Naive B cell (primary cell): ENCODE measurements around the gene GREB1. TPM values are rescaled to one million over a fixed set of nuclear protein-coding genes. Genes with fewer than 3 reads are reported as not detected.

Source experiments
- ATAC-seq, 2 donors: fragments of 150-1000 bp; cut with Tn5 transposase; 2 replicates each; pipeline ENCODE4 v1.10.0; 2021; ENCODE audit warnings: low read depth in 2 of 2, mild to moderate bottlenecking in 2 of 2, moderate library complexity in 2 of 2
- DNase-seq: peaks from one replicate; pipeline ENCODE4 v3.0.0; 2022
- H3K27ac Mint-ChIP-seq, 6 donors: one replicate each; pipeline ENCODE4 v1.8.0; 2020 to 2022; ENCODE audit warnings: mild to moderate bottlenecking in 6 of 6, mixed read lengths in 6 of 6, moderate library complexity in 5 of 6, inconsistent platforms in 2 of 6
- H3K27me3 Mint-ChIP-seq, 3 donors: one replicate each; pipeline ENCODE4 v1.8.0; 2021 to 2022; ENCODE audit warnings: mixed read lengths in 3 of 3, mild to moderate bottlenecking in 1 of 3
- H3K36me3 Mint-ChIP-seq, 2 donors: one replicate each; pipeline ENCODE4 v1.8.0; 2020 to 2022; ENCODE audit warnings: mixed read lengths in 2 of 2, inconsistent platforms in 1 of 2, mild to moderate bottlenecking in 1 of 2
- H3K4me1 Mint-ChIP-seq, 3 donors: one replicate each; pipeline ENCODE4 v1.8.0; 2020 to 2022; ENCODE audit warnings: mixed read lengths in 3 of 3, inconsistent platforms in 1 of 3, mild to moderate bottlenecking in 1 of 3, moderate library complexity in 1 of 3
- H3K4me3 Mint-ChIP-seq, 8 donors: one replicate each; pipeline ENCODE4 v1.8.0; 2020 to 2022; ENCODE audit warnings: mild to moderate bottlenecking in 8 of 8, mixed read lengths in 8 of 8, moderate library complexity in 8 of 8, inconsistent platforms in 2 of 8
- H3K9me3 Mint-ChIP-seq, 7 donors: one replicate each; pipeline ENCODE4 v1.8.0; 2020 to 2022; ENCODE audit warnings: mixed read lengths in 7 of 7, mild to moderate bottlenecking in 5 of 7, inconsistent platforms in 2 of 7, moderate library complexity in 1 of 7
- polyA plus RNA-seq, 6 donors: library from polyadenylated mRNA; unstranded; fragments of 300-500 nt; fragmentation: Illumina TruSeq; gene quantifications; one replicate each; pipeline ENCODE4 v1.2.3, GENCODE V29; 2021; ENCODE audit warnings: low read depth in 6 of 6

The GREB1 gene
- polyA plus RNA-seq, 6 donors from 2014 or later: not detected

- Mint-ChIP-seq H3K9me3 (no peaks in the 10 kb centered on the region), H3K4me3 (no peak overlapping the region), H3K27me3 (peaks cover 14 to 37% (median 28%) of the 10 kb centered on the region in 3 donors), H3K36me3 (no peaks in the 10 kb centered on the region), H3K27ac (no peak overlapping the region), H3K4me1 (no peaks in the 10 kb centered on the region)
- no peak for ATAC-seq
- DNase-seq: no peak
Measured at GRCh38 chr2:11646530-11646929, 112.7 kb downstream of the GREB1 start.

- no peak overlapping the region for H3K4me3 Mint-ChIP-seq
- ATAC-seq (no peak), DNase-seq (no peak)
- no peak overlapping the region for H3K27ac Mint-ChIP-seq
- no peaks in the 10 kb centered on the region for H3K4me1 Mint-ChIP-seq
- H3K27me3 Mint-ChIP-seq: peaks cover 12 to 35% (median 28%) of the 10 kb centered on the region in 3 donors
- H3K9me3 Mint-ChIP-seq: no peaks in the 10 kb centered on the region
- no peaks in the 10 kb centered on the region for H3K36me3 Mint-ChIP-seq
Measured at GRCh38 chr2:11647834-11648600, 114.2 kb downstream of the GREB1 start.

- Mint-ChIP-seq H3K9me3 (no peaks in the 10 kb centered on the region), H3K4me1 (no peaks in the 10 kb centered on the region), H3K36me3 (no peaks in the 10 kb centered on the region), H3K4me3 (no peak overlapping the region), H3K27me3 (peaks cover 14 to 28% (median 26%) of the 10 kb centered on the region in 3 donors), H3K27ac (no peak overlapping the region)
- DNase-seq (no peak), ATAC-seq (no peak)
Measured at GRCh38 chr2:11649093-11649492, 115.2 kb downstream of the GREB1 start.

DNA sequence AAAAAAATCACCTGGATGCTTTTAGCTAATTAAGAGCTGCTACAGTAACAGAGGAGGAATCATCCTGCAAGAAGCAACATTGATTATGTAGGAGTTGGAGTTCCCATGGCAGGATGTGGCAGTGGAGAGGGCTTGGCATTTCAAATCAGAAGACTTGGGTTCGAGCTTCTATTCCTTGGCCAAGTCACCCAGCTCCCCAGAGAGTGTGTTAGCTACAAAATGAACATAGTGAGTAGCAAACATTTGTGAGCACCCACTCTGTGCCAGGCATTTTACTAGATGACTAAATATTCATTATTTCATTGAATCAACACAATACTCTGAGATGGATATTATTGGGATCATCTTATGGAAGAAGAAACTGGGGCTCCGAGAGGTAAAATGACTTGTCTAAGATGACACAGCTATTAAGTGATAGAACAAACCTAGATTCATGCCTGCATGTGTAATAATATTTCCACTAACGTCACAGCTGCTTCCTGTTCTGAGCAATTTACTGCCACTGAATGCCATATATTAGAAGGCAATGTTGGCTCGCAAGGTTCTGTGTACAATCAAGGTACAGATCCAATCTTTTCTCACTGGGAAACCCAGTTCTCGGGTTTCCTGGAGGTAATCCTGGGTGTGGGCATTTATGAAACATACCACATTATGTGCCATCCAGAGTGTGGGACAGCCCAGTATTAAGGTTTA, 118.2 kb downstream of the GREB1 start:
- DNase-seq: no peak

GRCh38 chr2:11652553-11652952, 118.7 kb downstream of the GREB1 start:
- H3K9me3 Mint-ChIP-seq: no peaks in the 10 kb centered on the region
- no peaks in the 10 kb centered on the region for H3K4me1 Mint-ChIP-seq
- DNase-seq (no peak), ATAC-seq (no peak)
- H3K4me3 Mint-ChIP-seq: no peak overlapping the region
- H3K36me3 Mint-ChIP-seq: no peaks in the 10 kb centered on the region
- peaks cover 19 to 43% (median 35%) of the 10 kb centered on the region in 3 donors for H3K27me3 Mint-ChIP-seq
- no peak overlapping the region for H3K27ac Mint-ChIP-seq

More for the DNA sequence above, 118.2 kb downstream of the GREB1 start:
- H3K27ac Mint-ChIP-seq: no peak overlapping the region
- peaks cover 15 to 38% (median 29%) of the 10 kb centered on the region in 3 donors for H3K27me3 Mint-ChIP-seq
- ATAC-seq: no peak
- H3K36me3 Mint-ChIP-seq: no peaks in the 10 kb centered on the region
- H3K4me3 Mint-ChIP-seq: no peak overlapping the region
- H3K4me1 Mint-ChIP-seq: no peaks in the 10 kb centered on the region
- H3K9me3 Mint-ChIP-seq: no peaks in the 10 kb centered on the region

GRCh38 chr2:11655495-11655894, 121.7 kb downstream of the GREB1 start:
- no peaks in the 10 kb centered on the region for H3K36me3 Mint-ChIP-seq
- DNase-seq (no peak), ATAC-seq (no peak)
- H3K9me3 Mint-ChIP-seq: no peaks in the 10 kb centered on the region
- no peak overlapping the region for H3K4me3 Mint-ChIP-seq
- H3K27ac Mint-ChIP-seq: no peak overlapping the region
- no peaks in the 10 kb centered on the region for H3K4me1 Mint-ChIP-seq
- H3K27me3 Mint-ChIP-seq: peaks cover 25 to 53% (median 33%) of the 10 kb centered on the region in 3 donors

DNA sequence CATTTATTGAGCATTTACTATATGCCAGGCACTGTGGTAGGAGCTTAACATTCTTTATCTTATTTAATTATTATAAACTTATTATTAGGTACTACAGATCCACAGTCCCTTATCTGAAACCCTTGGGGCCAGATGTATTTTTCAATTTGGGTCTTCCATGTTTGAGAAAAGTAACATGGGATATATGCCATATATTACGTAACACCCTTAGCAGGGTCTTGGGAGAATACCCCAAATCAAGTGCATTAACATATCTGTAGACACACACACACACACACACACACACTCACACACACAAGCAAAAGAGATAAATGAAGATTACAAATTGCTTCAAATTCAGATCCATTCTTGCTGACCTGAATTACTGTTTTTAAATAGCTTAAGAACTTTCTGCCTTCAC, 122.4 kb downstream of the GREB1 start:
- H3K9me3 Mint-ChIP-seq: peaks cover 0 to 4% (median 0%) of the 10 kb centered on the region in 7 donors
- no peak for ATAC-seq
- H3K27ac Mint-ChIP-seq: no peak overlapping the region
- peaks cover 33 to 56% (median 35%) of the 10 kb centered on the region in 3 donors for H3K27me3 Mint-ChIP-seq
- no peak for DNase-seq
- H3K4me3 Mint-ChIP-seq: no peak overlapping the region
- H3K36me3 Mint-ChIP-seq: no peaks in the 10 kb centered on the region
- no peaks in the 10 kb centered on the region for H3K4me1 Mint-ChIP-seq

DNA sequence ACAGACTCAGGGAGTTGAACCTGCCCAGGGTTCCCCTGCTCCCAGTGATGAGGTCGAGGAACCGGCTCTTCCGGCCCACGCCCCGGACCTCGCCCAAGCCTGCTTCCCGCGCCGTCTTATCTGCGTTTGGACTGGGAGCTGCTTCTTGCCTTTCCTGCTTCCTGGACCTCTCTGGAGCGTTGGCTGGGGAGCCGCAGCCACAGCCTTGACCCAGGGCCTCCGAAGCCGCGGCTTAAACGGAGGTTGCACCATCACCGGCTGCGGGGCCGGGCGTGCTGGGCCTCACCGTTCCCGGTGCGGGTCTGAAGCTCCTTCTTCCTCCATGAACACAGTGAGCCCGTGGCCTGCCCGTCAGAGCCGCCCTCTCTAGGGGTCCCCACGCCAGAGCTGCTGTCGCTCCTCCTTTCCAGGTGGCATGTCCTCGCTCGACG, 122.8 kb downstream of the GREB1 start:
- no peaks in the 10 kb centered on the region for H3K36me3 Mint-ChIP-seq
- DNase-seq (no peak), ATAC-seq (no peak)
- H3K4me3 Mint-ChIP-seq: no peak overlapping the region
- no peak overlapping the region for H3K27ac Mint-ChIP-seq
- H3K4me1 Mint-ChIP-seq: no peaks in the 10 kb centered on the region
- H3K9me3 Mint-ChIP-seq: peaks cover 0 to 6% (median 0%) of the 10 kb centered on the region in 7 donors
- peaks cover 35 to 56% (median 38%) of the 10 kb centered on the region in 3 donors for H3K27me3 Mint-ChIP-seq

- H3K27ac Mint-ChIP-seq: no peak overlapping the region
- H3K9me3 Mint-ChIP-seq: peaks cover 3 to 10% (median 3%) of the 10 kb centered on the region in 7 donors
- ATAC-seq (no peak), DNase-seq (no peak)
- no peak overlapping the region for H3K4me3 Mint-ChIP-seq
- peaks cover 35 to 61% (median 43%) of the 10 kb centered on the region in 3 donors for H3K27me3 Mint-ChIP-seq
- H3K36me3 Mint-ChIP-seq: peaks cover 0 to 5% of the 10 kb centered on the region in 2 donors
- H3K4me1 Mint-ChIP-seq: no peaks in the 10 kb centered on the region
Measured at GRCh38 chr2:11657195-11657594, 123.3 kb downstream of the GREB1 start.

DNA sequence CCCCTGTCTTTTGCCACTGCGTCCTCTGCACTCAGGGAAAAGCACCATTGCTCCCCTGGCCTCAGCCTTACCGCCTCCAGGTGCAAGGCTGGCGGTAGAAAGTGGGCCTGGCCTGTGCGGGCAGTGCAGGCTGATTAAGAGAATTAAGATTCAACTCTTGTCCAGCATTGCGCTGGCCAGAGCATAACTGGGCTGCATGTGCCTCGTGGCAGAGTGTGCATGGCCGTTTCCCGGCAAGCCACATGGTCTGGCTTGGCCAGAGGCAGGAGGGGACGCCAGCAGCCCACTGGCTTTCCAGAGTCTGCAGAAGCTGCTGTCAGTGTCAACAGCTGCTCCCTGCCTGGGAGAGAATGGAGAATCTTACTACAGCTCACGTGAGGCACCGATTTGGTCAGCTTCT, 123.8 kb downstream of the GREB1 start:
- Mint-ChIP-seq H3K27ac (no peak overlapping the region), H3K4me3 (no peak overlapping the region), H3K36me3 (peaks cover 0 to 9% of the 10 kb centered on the region in 2 donors), H3K9me3 (peaks cover 4 to 14% (median 7%) of the 10 kb centered on the region in 7 donors), H3K4me1 (no peaks in the 10 kb centered on the region), H3K27me3 (peaks cover 35 to 65% (median 46%) of the 10 kb centered on the region in 3 donors)
- DNase-seq (no peak), ATAC-seq (no peak)

DNA sequence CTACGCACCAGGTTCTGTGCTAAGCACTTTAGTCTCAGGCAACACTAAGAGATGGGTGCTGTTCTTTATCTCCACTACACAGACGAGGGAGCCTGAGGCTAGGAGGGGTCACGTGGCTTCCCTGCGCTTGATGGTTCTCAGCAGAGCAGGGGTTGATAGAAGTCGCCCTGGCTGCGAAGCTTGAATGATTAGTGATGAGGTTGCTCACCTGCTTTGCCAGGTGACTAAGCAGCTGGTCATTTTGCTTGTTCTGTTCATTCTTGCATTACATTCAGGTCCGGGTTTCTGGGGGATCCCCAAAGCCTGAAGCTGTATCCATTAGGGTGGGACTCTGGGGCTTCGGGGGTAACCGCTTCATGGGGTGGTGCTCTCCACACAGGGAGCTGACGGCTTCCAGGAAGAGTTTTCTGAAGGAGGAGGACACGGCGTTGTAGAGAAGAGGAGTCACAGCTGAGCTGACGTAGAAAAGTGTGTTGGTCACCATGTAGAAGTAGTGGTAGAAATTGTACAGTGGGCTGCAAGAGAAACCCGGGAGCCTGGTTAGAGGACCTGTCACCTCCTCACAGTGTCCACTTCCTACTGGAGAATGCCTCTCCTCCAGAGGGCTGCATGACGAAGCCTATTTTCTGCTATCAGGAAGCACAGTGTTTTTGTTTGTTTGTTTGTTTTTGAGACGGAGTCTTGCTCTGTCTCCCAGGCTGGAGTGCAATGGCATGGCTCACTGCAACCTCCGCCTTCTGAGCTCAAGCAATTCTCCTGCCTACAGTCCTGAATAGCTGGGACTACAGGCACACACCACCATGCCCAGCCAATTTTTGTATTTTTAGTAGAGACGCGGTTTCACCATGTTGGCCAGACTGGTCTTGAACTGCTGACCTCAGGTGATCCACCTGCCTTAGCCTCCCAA, 124.6 kb downstream of the GREB1 start:
- H3K4me3 Mint-ChIP-seq: no peak overlapping the region
- H3K36me3 Mint-ChIP-seq: peaks cover 0 to 9% of the 10 kb centered on the region in 2 donors
- peaks cover 34 to 66% (median 51%) of the 10 kb centered on the region in 3 donors for H3K27me3 Mint-ChIP-seq
- H3K27ac Mint-ChIP-seq: no peak overlapping the region
- peaks cover 4 to 22% (median 16%) of the 10 kb centered on the region in 7 donors for H3K9me3 Mint-ChIP-seq
- ATAC-seq: no peak
- no peak for DNase-seq
- no peaks in the 10 kb centered on the region for H3K4me1 Mint-ChIP-seq

- Mint-ChIP-seq H3K9me3 (peaks cover 4 to 25% (median 16%) of the 10 kb centered on the region in 7 donors), H3K36me3 (peaks cover 0 to 9% of the 10 kb centered on the region in 2 donors), H3K27me3 (peaks cover 37 to 72% (median 57%) of the 10 kb centered on the region in 3 donors), H3K4me1 (no peaks in the 10 kb centered on the region), H3K27ac (no peak overlapping the region), H3K4me3 (no peak overlapping the region)
- ATAC-seq (no peak), DNase-seq (no peak)
Measured at GRCh38 chr2:11659115-11659475, 125.2 kb downstream of the GREB1 start.

DNA sequence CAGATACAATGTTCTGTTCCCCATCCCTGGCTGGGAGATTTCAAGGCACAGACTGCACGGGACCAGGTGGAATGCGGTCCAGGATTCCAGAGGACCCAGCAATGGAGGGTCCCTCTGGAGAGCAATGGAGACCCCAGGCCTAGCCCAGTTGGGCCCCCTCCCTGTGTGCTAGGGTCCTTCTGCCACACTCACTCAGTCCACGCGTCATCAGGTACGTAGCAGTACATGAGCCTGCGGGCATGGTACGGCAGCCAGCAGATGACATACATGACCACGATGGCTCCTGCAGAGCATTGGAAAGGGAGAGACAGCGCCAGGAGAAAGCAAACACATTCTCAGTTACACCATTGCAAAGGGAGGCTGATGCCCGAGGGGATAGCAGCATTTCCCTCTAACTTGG, 126.0 kb downstream of the GREB1 start:
- Mint-ChIP-seq H3K27ac (no peak overlapping the region), H3K4me3 (no peak overlapping the region), H3K27me3 (peaks cover 37 to 75% (median 57%) of the 10 kb centered on the region in 3 donors), H3K9me3 (peaks cover 4 to 25% (median 16%) of the 10 kb centered on the region in 7 donors), H3K36me3 (peaks cover 0 to 9% of the 10 kb centered on the region in 2 donors), H3K4me1 (no peaks in the 10 kb centered on the region)
- DNase-seq: no peak
- ATAC-seq: no peak
